Measurements from ENCODE around the gene PEA15.

The PEA15 gene

GRCh38 chr1:160207118-160207650 lies 2.0 kb downstream of the PEA15 start:
- FAIRE-seq: no peak
- no peak for DNase-seq (ENCODE audit: extremely low spot score, insufficient read length, low read depth)

- FAIRE-seq (no peak), DNase-seq (ENCODE audit: extremely low spot score, insufficient read length, low read depth) (no peak)
These were observed 2.8 kb downstream of the PEA15 start for GRCh38 chr1:160207771-160208556.

- FAIRE-seq (no peak), DNase-seq (ENCODE audit: extremely low spot score, insufficient read length, low read depth) (no peak)
These were observed 3.6 kb downstream of the PEA15 start for GRCh38 chr1:160208557-160209320.

GRCh38 chr1:160209321-160210046 lies 4.3 kb downstream of the PEA15 start:
- DNase-seq (ENCODE audit: extremely low spot score, insufficient read length, low read depth) (no peak), FAIRE-seq (no peak)

- FAIRE-seq (no peak), DNase-seq (ENCODE audit: extremely low spot score, insufficient read length, low read depth) (no peak)
These were observed 5.4 kb downstream of the PEA15 start for GRCh38 chr1:160210561-160210960.

GRCh38 chr1:160211046-160211790 lies 6.0 kb downstream of the PEA15 start:
- FAIRE-seq: no peak

GRCh38 chr1:160214481-160215140 lies 9.4 kb downstream of the PEA15 start:
- FAIRE-seq: no peak
- no peak for DNase-seq (ENCODE audit: extremely low spot score, insufficient read length, low read depth)

More at GRCh38 chr1:160211046-160211790, 6.0 kb downstream of the PEA15 start:
- no peak for DNase-seq (ENCODE audit: extremely low spot score, insufficient read length, low read depth)

GRCh38 chr1:160216301-160216700 lies 11.1 kb downstream of the PEA15 start:
- FAIRE-seq (no peak), DNase-seq (ENCODE audit: extremely low spot score, insufficient read length, low read depth) (no peak)

- FAIRE-seq: no peak
- DNase-seq (ENCODE audit: extremely low spot score, insufficient read length, low read depth): no peak
These were observed 12.4 kb downstream of the PEA15 start for GRCh38 chr1:160217481-160218051.

GRCh38 chr1:160219062-160219929 lies 14.1 kb downstream of the PEA15 start:
- FAIRE-seq (no peak), DNase-seq (ENCODE audit: extremely low spot score, insufficient read length, low read depth) (no peak)

GRCh38 chr1:160220301-160220700 lies 15.1 kb downstream of the PEA15 start:
- no peak for DNase-seq (ENCODE audit: extremely low spot score, insufficient read length, low read depth)
- no peak for FAIRE-seq

- no peak for DNase-seq (ENCODE audit: extremely low spot score, insufficient read length, low read depth)
- no peak for FAIRE-seq
These were observed 15.9 kb downstream of the PEA15 start for GRCh38 chr1:160221089-160221488.

- FAIRE-seq (no peak), DNase-seq (ENCODE audit: extremely low spot score, insufficient read length, low read depth) (no peak)
These were observed 17.4 kb downstream of the PEA15 start for GRCh38 chr1:160222546-160222945.

- no peak for FAIRE-seq
- no peak for DNase-seq (ENCODE audit: extremely low spot score, insufficient read length, low read depth)
These were observed 19.4 kb downstream of the PEA15 start for GRCh38 chr1:160224606-160225005.

- DNase-seq (ENCODE audit: extremely low spot score, insufficient read length, low read depth): no peak
- FAIRE-seq: no peak
These were observed 20.2 kb downstream of the PEA15 start for GRCh38 chr1:160225345-160225744.

GRCh38 chr1:160226623-160227022 lies 21.4 kb downstream of the PEA15 start:
- FAIRE-seq (no peak), DNase-seq (ENCODE audit: extremely low spot score, insufficient read length, low read depth) (no peak)

GRCh38 chr1:160227034-160227433 lies 21.9 kb downstream of the PEA15 start:
- no peak for DNase-seq (ENCODE audit: extremely low spot score, insufficient read length, low read depth)
- no peak for FAIRE-seq

- FAIRE-seq (no peak), DNase-seq (ENCODE audit: extremely low spot score, insufficient read length, low read depth) (no peak)
These were observed 22.4 kb downstream of the PEA15 start for GRCh38 chr1:160227561-160227960.
